CD4-positive, alpha-beta T cell treated with Interleukin-1 beta for 1 hour (primary cell): ENCODE data around the gene FAM110D.
A peak's percentile ranks its signal among the peaks of the same experiment; 100 is the strongest.

Source experiments
- DNase-seq, 2 donors: peaks; one replicate each; pipeline ENCODE4 v3.0.0-alpha.2; 2020 to 2022

Gene FAM110D

DNA sequence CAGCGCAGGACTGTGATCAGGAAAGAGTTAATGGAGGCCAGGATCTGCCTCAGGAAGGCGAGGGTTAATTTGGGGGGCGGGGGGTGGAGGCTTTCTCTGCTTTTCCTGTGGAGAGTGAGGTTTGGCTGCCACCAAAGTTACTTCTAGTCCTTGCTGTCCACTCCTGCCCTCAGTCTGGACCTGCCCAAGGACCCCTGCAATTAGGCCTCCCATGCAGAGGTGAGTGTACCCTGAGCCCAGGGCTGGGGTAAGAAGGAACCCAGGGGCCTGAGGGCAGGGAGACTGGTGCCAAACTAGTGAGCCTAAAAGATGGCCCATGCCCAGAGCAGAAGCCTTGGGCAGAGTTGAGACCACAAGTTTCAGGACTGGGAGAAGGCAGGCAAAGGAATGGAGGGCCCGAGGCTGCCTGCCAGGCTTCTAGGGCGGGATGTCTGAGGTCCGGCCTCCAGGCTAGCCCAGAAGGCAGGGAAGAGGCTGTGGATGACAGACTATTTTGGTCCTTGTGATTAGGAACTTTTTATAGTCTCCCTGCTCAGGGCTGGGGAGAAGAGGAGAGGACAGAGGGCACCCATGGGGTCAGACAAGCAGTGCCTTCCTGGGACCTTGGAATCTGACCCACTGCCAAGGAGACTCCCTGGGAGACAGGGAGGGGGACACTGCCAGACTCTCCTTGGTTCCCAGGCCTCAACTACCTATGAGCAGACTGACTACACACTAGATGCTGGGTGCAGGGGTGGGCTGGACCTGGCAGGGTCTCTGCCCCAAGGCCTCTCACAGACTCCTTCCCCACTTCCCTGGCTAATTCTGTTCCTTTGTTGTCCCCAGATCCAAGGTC lies at the start of gene FAM110D:
TSS of gene FAM110D (plus strand) at position 172 of the 835 bp plus-strand sequence. CDS start 2,213 bp downstream, outside the sequence.
- DNase-seq, result no peak

GRCh38 chr1:26109229-26110164 lies 49.4 kb upstream of the FAM110D start:
- DNase-seq, result no peak

DNA sequence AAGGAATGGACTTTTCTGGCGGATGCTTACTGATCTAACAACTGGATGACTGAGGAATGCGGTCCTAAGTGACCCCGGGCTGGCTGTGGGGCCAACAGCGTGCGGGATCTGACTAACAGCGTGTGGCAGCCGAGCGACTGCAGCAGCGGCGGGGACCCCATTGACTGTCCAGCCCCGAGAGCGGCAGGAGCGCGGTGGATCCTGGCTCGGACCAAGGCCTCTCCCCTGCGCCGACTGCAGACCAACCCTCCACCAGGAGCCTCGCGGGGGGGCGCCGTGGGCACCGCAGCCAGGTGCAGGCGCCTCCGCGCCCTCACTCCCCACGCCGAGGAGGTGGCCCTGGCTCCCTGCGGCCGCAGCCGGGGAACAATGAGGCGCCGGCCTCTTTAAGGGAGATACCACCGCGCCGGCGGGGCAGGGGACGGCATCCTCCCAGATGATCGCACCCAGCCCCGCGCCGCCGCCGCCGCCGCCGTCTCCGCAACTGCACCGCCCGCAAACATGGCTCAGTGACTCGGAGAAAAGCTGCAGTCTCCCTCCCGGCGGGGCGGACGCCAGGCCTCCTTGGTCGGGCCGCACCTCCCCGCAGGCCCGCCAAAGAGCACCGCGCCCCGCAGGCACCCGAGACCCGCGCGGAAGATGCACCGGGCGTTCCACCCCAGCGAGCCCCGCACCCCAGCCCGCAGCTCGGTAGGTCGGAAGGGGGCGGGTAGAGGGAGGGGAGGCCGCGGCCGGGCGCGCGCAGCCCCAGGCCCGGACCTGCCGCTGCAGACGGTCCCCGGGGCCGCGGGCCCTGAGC lies 47.9 kb upstream of the FAM110D start:
- DNase-seq, result peak; percentile 70 to 78

DNA sequence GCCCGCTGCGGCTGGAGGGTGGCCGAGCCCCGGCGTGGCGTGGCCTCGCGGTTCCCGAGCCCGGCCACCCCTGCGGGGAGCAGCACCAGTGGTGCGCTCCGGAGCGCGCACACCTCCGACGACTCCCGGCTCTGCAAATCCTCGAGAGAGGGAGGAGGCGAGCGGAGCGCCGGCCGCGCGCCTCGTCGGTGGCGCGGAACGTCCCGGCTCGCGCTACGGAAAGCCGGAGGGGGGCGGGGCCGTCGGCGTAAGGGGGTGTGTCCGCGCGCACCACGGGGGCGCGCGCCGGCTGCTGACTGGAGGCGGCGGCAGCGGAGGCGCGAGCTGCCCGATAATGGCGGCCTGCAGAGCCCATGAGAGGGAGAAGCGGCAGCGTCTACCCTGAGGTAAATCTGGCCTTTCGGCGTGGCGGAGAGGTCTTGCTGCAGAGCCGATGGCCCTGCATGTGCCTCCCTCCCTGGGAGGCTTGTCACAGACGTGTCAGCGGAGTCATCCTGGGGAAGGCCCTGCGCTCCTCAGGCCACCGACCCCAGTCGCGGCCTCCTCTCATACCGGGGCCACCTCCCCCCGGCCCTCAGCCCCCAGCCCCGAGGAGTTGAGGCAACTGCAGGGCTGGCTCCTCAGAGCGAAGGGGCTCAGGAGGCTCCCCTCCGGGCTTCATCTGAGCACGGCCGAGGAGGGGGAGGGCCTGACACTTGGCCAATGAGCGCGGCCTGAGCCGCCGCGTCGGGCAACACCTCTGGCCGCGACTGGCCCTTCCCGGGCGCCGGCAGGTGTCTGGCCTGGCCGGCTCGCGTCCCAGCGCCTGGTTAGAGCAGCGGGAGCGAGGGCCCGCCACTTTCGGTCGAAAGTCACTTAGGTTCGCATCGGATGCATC lies 47.1 kb upstream of the FAM110D start, which contains the start of gene PDIK1L:
TSS of gene PDIK1L (plus strand) at position 295 of the 877 bp plus-strand sequence. CDS start 2,485 bp downstream, outside the sequence.
- peak; percentile 94 to 96 for DNase-seq

- peak in 1 of 2 donors; percentile 17 for DNase-seq
Measured at GRCh38 chr1:26112407-26112775, 46.5 kb upstream of the FAM110D start.

DNA sequence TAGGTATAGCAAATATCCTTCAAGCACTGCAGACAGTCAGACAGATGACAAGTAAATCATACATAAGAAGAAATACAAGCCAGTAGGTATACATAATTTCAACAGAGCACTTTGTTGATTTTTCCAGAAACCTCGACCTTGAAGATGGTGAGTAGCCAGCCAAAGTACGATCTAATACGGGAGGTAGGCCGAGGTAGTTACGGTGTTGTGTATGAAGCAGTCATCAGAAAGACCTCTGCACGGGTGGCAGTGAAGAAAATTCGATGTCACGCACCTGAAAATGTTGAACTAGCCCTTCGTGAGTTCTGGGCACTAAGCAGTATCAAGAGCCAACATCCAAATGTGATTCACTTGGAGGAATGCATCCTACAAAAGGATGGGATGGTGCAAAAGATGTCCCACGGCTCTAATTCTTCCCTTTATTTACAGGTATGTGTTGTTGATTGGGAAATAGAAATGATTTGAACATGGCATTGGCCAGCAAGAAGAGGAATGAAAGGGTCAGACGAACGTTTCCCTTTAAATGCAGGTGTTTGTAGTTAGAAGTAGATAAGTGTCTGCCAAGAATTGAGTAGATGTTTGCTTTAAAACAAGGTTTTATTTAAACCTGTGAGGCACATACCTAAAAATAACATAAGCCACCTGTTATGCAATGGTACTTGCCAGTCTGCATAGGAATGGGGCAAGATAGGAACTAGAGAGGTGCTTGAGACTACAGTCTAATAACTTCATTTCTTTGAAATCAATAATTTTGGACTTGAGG lies 44.5 kb upstream of the FAM110D start:
- DNase-seq, result no peak

DNA sequence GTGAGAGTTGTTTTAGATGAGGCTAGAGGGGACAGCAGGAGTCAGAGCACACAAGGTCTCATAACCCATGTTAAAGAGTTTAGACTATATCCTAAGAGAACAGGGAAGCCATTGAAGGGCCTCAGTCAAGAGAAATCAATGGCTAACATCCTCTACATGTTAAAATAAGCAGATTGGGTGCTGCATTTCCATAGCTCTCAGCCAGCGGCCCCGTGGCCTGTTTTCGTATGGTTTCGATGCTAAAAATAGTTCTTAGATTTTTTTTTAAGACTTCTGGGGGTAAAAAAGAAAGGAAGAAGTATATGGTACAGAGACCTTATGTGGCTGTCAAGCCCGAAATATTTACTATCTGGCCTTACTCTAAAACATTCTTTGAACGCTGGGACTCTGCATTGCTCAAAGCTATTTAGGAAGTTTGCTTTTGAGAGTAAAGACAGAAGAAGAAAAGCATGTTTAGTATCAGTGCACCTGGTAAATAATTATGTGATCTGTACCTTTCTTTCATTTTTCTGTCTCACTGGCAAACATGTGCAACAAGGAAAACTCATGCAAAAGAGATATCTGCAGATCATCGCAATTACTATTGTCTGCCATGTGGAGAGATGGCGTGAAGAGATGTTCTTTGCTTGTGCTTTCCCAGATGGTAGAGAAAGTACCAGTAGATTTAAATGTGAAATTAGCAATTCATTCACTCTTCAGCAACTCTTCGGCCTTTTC lies 38.8 kb upstream of the FAM110D start:
- no peak for DNase-seq

DNA sequence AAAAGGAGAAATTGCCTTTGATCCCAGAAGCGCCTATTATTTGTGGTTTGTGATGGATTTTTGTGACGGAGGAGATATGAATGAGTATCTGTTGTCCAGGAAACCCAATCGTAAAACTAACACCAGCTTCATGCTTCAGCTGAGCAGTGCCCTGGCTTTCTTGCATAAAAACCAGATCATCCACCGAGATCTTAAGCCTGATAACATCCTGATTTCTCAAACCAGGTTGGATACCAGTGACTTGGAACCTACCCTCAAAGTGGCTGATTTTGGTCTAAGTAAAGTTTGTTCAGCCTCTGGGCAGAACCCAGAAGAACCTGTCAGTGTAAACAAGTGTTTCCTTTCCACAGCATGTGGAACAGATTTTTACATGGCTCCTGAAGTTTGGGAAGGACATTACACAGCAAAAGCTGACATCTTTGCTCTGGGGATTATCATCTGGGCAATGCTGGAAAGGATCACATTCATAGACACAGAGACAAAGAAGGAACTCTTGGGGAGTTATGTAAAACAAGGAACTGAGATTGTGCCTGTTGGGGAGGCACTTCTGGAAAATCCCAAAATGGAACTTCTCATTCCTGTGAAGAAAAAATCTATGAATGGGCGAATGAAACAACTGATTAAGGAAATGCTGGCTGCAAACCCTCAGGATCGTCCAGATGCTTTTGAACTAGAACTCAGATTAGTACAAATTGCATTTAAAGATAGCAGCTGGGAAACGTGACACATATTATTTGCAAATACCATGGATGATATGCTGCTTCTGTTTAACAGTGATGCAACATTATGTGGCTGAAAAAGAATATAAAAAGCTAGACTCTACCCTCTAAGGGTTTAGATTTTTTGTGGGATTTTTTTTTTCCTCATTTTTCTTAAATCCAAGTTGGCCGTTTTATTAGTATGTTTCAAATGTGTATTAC lies 36.8 kb upstream of the FAM110D start:
- no peak for DNase-seq

DNA sequence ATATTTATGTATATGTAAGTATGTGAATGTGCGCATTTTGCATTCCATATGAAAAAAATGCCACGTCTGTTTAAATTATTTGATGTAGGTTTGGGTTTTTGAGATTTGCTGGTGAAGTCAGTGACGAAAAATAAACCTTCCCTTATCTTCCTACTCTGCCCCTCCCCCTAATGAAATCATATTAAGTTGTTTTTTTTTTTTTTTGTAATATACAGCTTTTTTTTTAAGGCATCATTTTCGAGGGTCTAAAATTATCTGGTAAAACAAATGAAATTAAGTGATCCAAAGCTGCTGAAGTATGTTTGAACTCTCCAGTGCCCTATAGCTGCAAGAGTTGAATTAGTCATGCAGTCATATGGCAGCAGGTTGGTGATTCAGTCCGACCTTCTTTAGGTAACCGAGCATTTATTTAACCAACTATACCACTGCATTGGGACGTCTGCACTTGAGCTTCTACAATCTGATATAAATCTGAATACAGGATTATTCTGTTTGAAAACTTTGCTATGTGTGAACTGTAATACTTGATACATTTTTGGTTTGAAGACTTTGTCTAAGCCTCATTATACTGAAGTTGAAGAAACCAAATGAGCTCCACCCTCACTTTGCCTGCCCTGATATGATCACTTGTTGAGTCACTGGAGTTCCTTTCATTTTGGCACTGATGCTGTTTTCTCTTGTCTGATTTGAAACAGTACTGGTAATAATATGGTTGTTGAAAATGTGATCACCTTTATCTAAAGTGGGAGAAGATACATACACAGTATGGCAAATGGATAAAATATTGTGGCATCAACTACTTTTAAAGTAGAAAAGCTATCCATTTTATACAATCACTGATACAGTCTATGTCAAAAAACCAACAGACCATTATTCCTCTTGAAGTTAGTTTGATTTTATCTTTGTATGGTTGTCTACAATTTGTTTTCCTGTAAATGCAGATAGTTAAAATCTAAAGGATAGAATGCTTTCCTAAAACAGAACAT lies 35.6 kb upstream of the FAM110D start:
- DNase-seq, result peak in 1 of 2 donors; percentile 24

- DNase-seq, result no peak
Measured at GRCh38 chr1:26124418-26125331, 34.2 kb upstream of the FAM110D start.

DNA sequence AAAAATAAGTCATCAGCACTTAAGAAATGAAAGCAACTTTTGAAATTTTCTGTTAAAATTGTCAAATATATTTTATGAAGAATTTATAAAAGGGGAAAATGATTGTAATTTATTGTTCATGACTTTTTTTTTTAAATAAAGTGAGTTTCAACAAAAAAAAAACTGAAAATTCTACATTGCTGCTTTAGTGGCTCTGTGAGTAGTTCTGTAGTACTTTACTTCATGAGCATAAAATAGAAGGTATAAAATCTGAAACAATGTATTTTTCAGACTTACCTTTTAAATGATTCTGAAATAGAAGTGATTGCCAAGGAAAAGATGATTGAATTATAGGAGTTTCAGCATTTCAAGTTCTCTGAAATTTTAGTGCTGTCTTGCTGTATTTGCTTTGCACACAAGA lies 33.5 kb upstream of the FAM110D start:
- no peak for DNase-seq

GRCh38 chr1:26125946-26126320 lies 32.9 kb upstream of the FAM110D start:
- DNase-seq, result no peak

GRCh38 chr1:26126321-26127084 lies 32.4 kb upstream of the FAM110D start:
- DNase-seq, result peak; percentile 68 to 87

GRCh38 chr1:26127235-26128163 lies 31.4 kb upstream of the FAM110D start:
- no peak for DNase-seq

- DNase-seq, result no peak
Measured at GRCh38 chr1:26129778-26130177, 29.1 kb upstream of the FAM110D start.
